Activated T-helper 17 cell treated with anti-CD3 and anti-CD28 coated beads, Interleukin-2, amount 50 U/mL, for 72 hours (primary cell): ENCODE results near the gene UQCRFS1. TPM values are rescaled to one million over a fixed set of nuclear protein-coding genes. Genes with fewer than 3 reads are reported as not detected.

Experiments
- ATAC-seq: fragments of 150-1000 bp; cut with Tn5 transposase; replicated peaks from 2 replicates; pipeline ENCODE4 v1.10.0; 2021; ENCODE audit warnings: mild to moderate bottlenecking, moderate library complexity
- H3K27ac Mint-ChIP-seq: one replicate; pipeline ENCODE4 v1.8.0; 2022; ENCODE audit warnings: mixed read lengths
- H3K27me3 Mint-ChIP-seq: one replicate; pipeline ENCODE4 v1.8.0; 2022; ENCODE audit warnings: mixed read lengths
- H3K36me3 Mint-ChIP-seq: one replicate; pipeline ENCODE4 v1.8.0; 2022; ENCODE audit warnings: low read depth, mild to moderate bottlenecking, mixed read lengths
- H3K4me1 Mint-ChIP-seq: one replicate; pipeline ENCODE4 v1.8.0; 2022; ENCODE audit warnings: mixed read lengths
- H3K4me3 Mint-ChIP-seq: one replicate; pipeline ENCODE4 v1.8.0; 2022; ENCODE audit warnings: mild to moderate bottlenecking, mixed read lengths
- H3K9me3 Mint-ChIP-seq: one replicate; pipeline ENCODE4 v1.8.0; 2022; ENCODE audit warnings: mixed read lengths
- total RNA-seq, 2 donors: library from RNA; stranded (reverse); gene quantifications; one replicate each; pipeline ENCODE4 v1.2.3, GENCODE V29; 2022

Gene UQCRFS1
- total RNA-seq, 2 donors from 2014 or later: 23.1 to 44.2 TPM

GRCh38 chr19:29162694-29163093 is 50.3 kb downstream of the UQCRFS1 start:
- Mint-ChIP-seq H3K9me3 (peaks cover 6% of the 10 kb centered on the region), H3K27ac (no peak overlapping the region), H3K27me3 (peaks cover 17% of the 10 kb centered on the region)

GRCh38 chr19:29155683-29156082 is 57.3 kb downstream of the UQCRFS1 start:
- H3K36me3 Mint-ChIP-seq: no peaks in the 10 kb centered on the region
- H3K27me3 Mint-ChIP-seq: peaks cover 18% of the 10 kb centered on the region
- no peak overlapping the region for H3K4me3 Mint-ChIP-seq
- no peak for ATAC-seq
- H3K4me1 Mint-ChIP-seq: no peaks in the 10 kb centered on the region
- no peak overlapping the region for H3K27ac Mint-ChIP-seq
- H3K9me3 Mint-ChIP-seq: peaks cover 30% of the 10 kb centered on the region

More at GRCh38 chr19:29162694-29163093, 50.3 kb downstream of the UQCRFS1 start:
- no peak for ATAC-seq
- Mint-ChIP-seq H3K4me3 (no peak overlapping the region), H3K4me1 (no peaks in the 10 kb centered on the region), H3K36me3 (no peaks in the 10 kb centered on the region)
